Measurements from ENCODE around the gene AGAP1.

AGAP1 gene

GRCh38 chr2:235715601-235716000 is 221.8 kb downstream of the AGAP1 start:
- no peak overlapping the region for H3K4me3 ChIP-seq (ENCODE audit: low read depth, low read length)
- no peak for DNase-seq (ENCODE audit: low read depth)
- no peak for TF ChIP-seq CTCF (IDR thresholded peaks at IDR 0.05; ENCODE audit: control insufficient read depth, extremely low read depth, insufficient read depth)

GRCh38 chr2:235716875-235717496 is 223.1 kb downstream of the AGAP1 start:
- H3K4me3 ChIP-seq (ENCODE audit: low read depth, low read length), result no peak overlapping the region
- no peak for DNase-seq (ENCODE audit: low read depth)
- no peak for TF ChIP-seq CTCF (IDR thresholded peaks at IDR 0.05; ENCODE audit: control insufficient read depth, extremely low read depth, insufficient read depth)

- no peak for DNase-seq (ENCODE audit: low read depth)
- H3K4me3 ChIP-seq (ENCODE audit: low read depth, low read length), result no peak overlapping the region
- no peak for TF ChIP-seq CTCF (IDR thresholded peaks at IDR 0.05; ENCODE audit: control insufficient read depth, extremely low read depth, insufficient read depth)
Observed at GRCh38 chr2:235719146-235719942, 225.5 kb downstream of the AGAP1 start.

- H3K4me3 ChIP-seq (ENCODE audit: low read depth, low read length), result no peak overlapping the region
- TF ChIP-seq CTCF (IDR thresholded peaks at IDR 0.05; ENCODE audit: control insufficient read depth, extremely low read depth, insufficient read depth), result no peak
- DNase-seq (ENCODE audit: low read depth), result no peak
Observed at GRCh38 chr2:235721625-235722024, 227.8 kb downstream of the AGAP1 start.

GRCh38 chr2:235722869-235723268 is 229.0 kb downstream of the AGAP1 start:
- TF ChIP-seq CTCF (IDR thresholded peaks at IDR 0.05; ENCODE audit: control insufficient read depth, extremely low read depth, insufficient read depth), result no peak
- no peak overlapping the region for H3K4me3 ChIP-seq (ENCODE audit: low read depth, low read length)

GRCh38 chr2:235723371-235723770 is 229.5 kb downstream of the AGAP1 start:
- DNase-seq (ENCODE audit: low read depth), result no peak
- H3K4me3 ChIP-seq (ENCODE audit: low read depth, low read length), result no peak overlapping the region
- TF ChIP-seq CTCF (IDR thresholded peaks at IDR 0.05; ENCODE audit: control insufficient read depth, extremely low read depth, insufficient read depth), result no peak

More at GRCh38 chr2:235722869-235723268, 229.0 kb downstream of the AGAP1 start:
- DNase-seq (ENCODE audit: low read depth), result no peak
